OCI-LY7 (cell line): Measurements from ENCODE around the gene ENTR1. TPM values are rescaled to one million over a fixed set of nuclear protein-coding genes. Genes with fewer than 3 reads are reported as not detected.
A peak's percentile ranks its signal among the peaks of the same experiment; 100 is the strongest.

Experiments used
- BruUV-seq: library from RNA; stranded (reverse); fragments of 400-500 nt; replicated peaks from 2 replicates; lab custom pipeline; 2021; lab: Mats Ljungman, UMichigan
- CTCF ChIA-PET: fragments of 300-600 bp; sonication (Branson Sonifier 250); formaldehyde crosslinking; loops from one replicate; lab custom pipeline; 2022; ENCODE audit warnings: antibody characterized with exemption; ENCODE audit not compliant: unreplicated experiment; lab: Charles Lee
- POLR2A ChIA-PET: fragments of 300-600 bp; sonication (Branson Sonifier 250); formaldehyde crosslinking; loops from one replicate; lab custom pipeline; 2022; ENCODE audit warnings: antibody characterized with exemption; lab: Charles Lee
- DNase-seq: peaks from one replicate; pipeline ENCODE4 v3.0.0-alpha.2; 2015; ENCODE audit warnings: low spot score
- H2AFZ ChIP-seq: fragments of 200-600 bp; sonication (generic), shearing (Covaris generic); 2 replicates; pipeline ENCODE4 v1.6.1; 2014; ENCODE audit warnings: mild to moderate bottlenecking, antibody characterized with exemption, low read length, moderate library complexity
- H3K27ac ChIP-seq: fragments of 200-600 bp; sonication (generic); 2 replicates; pipeline ENCODE4 v1.5.1; 2014; ENCODE audit warnings: mixed run types, low read depth, mild to moderate bottlenecking, moderate library complexity, low read length, inconsistent platforms; ENCODE audit not compliant: poor library complexity, severe bottlenecking
- H3K36me3 ChIP-seq: fragments of 200-600 bp; sonication (generic); 2 replicates; pipeline ENCODE4 v1.6.1; 2014; ENCODE audit warnings: mild to moderate bottlenecking, antibody characterized with exemption, low read length, moderate library complexity, mixed read lengths; ENCODE audit not compliant: insufficient read depth
- H3K4me1 ChIP-seq: fragments of 200-600 bp; sonication (generic); 2 replicates; pipeline ENCODE4 v1.5.1; 2014; ENCODE audit warnings: mild to moderate bottlenecking, low read length; ENCODE audit not compliant: insufficient read depth, poor library complexity, severe bottlenecking
- H3K4me2 ChIP-seq: fragments of 200-600 bp; sonication (generic); 2 replicates; pipeline ENCODE4 v1.6.1; 2014; ENCODE audit warnings: mild to moderate bottlenecking, low read length
- H3K4me3 ChIP-seq: fragments of 200-600 bp; sonication (generic); 2 replicates; pipeline ENCODE4 v1.5.1; 2014; ENCODE audit warnings: mild to moderate bottlenecking, low read depth, low read length; ENCODE audit not compliant: poor library complexity, severe bottlenecking
- H3K79me2 ChIP-seq: fragments of 200-600 bp; sonication (generic); 2 replicates; pipeline ENCODE4 v1.6.1; 2016; ENCODE audit warnings: low read depth, mild to moderate bottlenecking, low read length, moderate library complexity, mixed read lengths; ENCODE audit not compliant: insufficient read depth
- H3K9me2 ChIP-seq: fragments of 200-600 bp; sonication (generic); 2 replicates; pipeline ENCODE4 v1.6.1; 2016; ENCODE audit warnings: mild to moderate bottlenecking, low read length, mixed read lengths; ENCODE audit not compliant: insufficient read depth
- H3K9me3 ChIP-seq: fragments of 200-600 bp; sonication (generic); 2 replicates; pipeline ENCODE4 v1.6.1; 2014; ENCODE audit warnings: mild to moderate bottlenecking, mixed run types, low read length, mixed read lengths
- H4K20me1 ChIP-seq: fragments of 200-600 bp; sonication (generic); 2 replicates; pipeline ENCODE4 v1.6.1; 2014; ENCODE audit warnings: mild to moderate bottlenecking, antibody characterized with exemption, low read length, moderate library complexity, mixed read lengths; ENCODE audit not compliant: insufficient read depth
- EZH2phosphoT487 ChIP-seq: fragments of 200-600 bp; sonication (generic); IDR thresholded peaks from 2 replicates; pipeline ENCODE4 v1.6.1; 2018; ENCODE audit warnings: low read depth, borderline replicate concordance, mild to moderate bottlenecking, mixed run types, antibody characterized with exemption, low read length, moderate library complexity, mixed read lengths
- intact Hi-C: fragments of 100-400 bp; cut with micrococcal nuclease; formaldehyde crosslinking; loops from one replicate; pipeline ENCODE4 v1.10.0; 2022; ENCODE audit not compliant: unreplicated experiment
- total RNA-seq, 2 experiments: library from RNA; depleted of rRNA in 1 of 2; stranded (reverse); fragments of >200 nt in 1 of 2; shearing (Covaris generic) in 1 of 2; gene quantifications; 2 replicates each; pipeline ENCODE4 v1.2.3, GENCODE V29; 2014 to 2022
- TF ChIP-seq, protein P1 (sequence below): fragments of 200-600 bp; sonication (generic); conservative IDR thresholded peaks from 2 replicates; pipeline ENCODE4 v1.5.1; 2014; ENCODE audit warnings: mild to moderate bottlenecking, antibody characterized with exemption, low read length, moderate library complexity, mixed read lengths

Gene ENTR1
- total RNA-seq, 2 experiments from 2014 or later = 103 to 109 TPM

DNA sequence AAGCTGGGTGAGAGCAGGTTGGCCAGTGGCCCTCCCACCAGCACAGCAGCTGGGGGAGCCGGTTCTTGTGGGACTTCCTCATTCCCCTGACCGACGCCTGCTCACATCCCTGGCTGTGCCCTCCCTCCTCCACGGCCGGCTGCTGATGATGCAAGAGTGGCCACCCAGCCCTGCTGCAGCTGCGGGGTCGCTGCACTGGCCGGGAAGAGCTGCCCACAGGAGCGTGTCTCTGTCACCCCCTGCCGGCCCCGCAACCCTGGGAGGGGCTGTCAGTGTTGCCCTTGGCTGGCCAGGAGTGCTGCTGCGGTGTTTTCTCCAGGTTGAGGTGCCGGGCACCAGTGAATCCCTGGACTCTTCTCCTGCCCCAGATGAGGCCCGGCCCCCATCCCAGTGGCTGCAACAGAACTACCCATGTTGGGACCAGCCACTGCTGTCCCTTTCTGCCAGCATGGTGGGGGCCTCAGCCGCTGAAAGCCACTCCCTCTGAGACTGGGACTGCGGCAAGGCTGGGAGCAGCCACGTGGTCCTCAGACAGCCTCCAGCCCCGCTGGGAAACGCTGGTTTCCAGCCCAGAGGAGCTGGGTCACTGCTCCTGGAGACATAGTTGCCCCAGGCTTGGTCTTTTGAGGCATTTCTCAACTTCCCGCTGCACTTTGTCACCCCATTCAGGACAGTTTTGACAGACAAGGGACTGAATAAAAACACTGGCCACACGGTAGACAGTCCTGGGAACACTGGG is 37.7 kb downstream of the ENTR1 start:
- Histone ChIP-seq H4K20me1 (no peaks in the 10 kb centered on the region; the same call in 1 of the 2 replicates), H3K9me3 (no peaks in the 10 kb centered on the region), H3K27ac (no peak overlapping the region), H3K4me1 (no peaks in the 10 kb centered on the region), H3K4me2 (no peak overlapping the region), H3K79me2 (no peaks in the 10 kb centered on the region), H3K36me3 (peaks cover 30% of the 10 kb centered on the region; the same call in 1 of the 2 replicates), H3K4me3 (no peak overlapping the region), H3K9me2 (no peaks in the 10 kb centered on the region), H2AFZ (no peak overlapping the region)
- TF ChIP-seq EZH2phosphoT487 = no peak
- TF ChIP-seq, protein P1, sequence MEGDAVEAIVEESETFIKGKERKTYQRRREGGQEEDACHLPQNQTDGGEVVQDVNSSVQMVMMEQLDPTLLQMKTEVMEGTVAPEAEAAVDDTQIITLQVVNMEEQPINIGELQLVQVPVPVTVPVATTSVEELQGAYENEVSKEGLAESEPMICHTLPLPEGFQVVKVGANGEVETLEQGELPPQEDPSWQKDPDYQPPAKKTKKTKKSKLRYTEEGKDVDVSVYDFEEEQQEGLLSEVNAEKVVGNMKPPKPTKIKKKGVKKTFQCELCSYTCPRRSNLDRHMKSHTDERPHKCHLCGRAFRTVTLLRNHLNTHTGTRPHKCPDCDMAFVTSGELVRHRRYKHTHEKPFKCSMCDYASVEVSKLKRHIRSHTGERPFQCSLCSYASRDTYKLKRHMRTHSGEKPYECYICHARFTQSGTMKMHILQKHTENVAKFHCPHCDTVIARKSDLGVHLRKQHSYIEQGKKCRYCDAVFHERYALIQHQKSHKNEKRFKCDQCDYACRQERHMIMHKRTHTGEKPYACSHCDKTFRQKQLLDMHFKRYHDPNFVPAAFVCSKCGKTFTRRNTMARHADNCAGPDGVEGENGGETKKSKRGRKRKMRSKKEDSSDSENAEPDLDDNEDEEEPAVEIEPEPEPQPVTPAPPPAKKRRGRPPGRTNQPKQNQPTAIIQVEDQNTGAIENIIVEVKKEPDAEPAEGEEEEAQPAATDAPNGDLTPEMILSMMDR = no peak
- no TSS peak for BruUV-seq
- CTCF ChIA-PET = no interaction called here
- POLR2A ChIA-PET = interaction anchor here (0.5 kb wide), 1 partner anchor 183 kb away, joined by 5 read pairs; no protein-coding TSS in a partner anchor
- intact Hi-C loops = no loop called here
- peak; percentile 19 for DNase-seq

DNA sequence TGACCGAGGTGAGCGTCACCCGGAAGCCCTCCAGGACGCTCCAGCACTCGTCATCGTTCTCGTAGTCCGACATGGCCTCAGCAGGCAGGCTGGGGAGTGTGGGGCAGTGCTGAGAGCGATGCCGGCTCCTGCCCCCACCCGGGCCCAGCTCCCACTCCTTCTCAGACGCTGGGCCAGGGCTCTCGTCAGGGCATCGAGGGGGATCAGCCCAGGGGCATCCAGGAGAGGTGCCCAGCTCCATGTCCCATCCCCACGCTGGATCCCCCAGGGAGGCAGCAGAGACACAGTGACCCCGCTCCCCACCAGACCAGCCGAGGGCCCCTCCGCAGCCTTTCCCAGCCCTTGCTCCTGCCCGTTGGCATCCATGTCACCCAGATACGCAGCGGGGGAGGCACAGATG is 38.4 kb downstream of the ENTR1 start:
- no peak for DNase-seq
- H3K27ac ChIP-seq = no peak overlapping the region
- H3K4me2 ChIP-seq = no peak overlapping the region
- no peaks in the 10 kb centered on the region for H3K9me3 ChIP-seq
- no peaks in the 10 kb centered on the region for H3K4me1 ChIP-seq
- H3K9me2 ChIP-seq = no peaks in the 10 kb centered on the region
- TF ChIP-seq, protein P1 = no peak
- no peak for TF ChIP-seq EZH2phosphoT487
- H4K20me1 ChIP-seq = no peaks in the 10 kb centered on the region; the same call in 1 of the 2 replicates
- H3K4me3 ChIP-seq = no peak overlapping the region
- H3K36me3 ChIP-seq = peaks cover 23% of the 10 kb centered on the region; the same call in 1 of the 2 replicates
- POLR2A ChIA-PET = interaction anchor here (0.5 kb wide), 1 partner anchor 184 kb away, joined by 5 read pairs; no protein-coding TSS in a partner anchor
- intact Hi-C loops = no loop called here
- no peaks in the 10 kb centered on the region for H3K79me2 ChIP-seq
- CTCF ChIA-PET = no interaction called here
- no peak overlapping the region for H2AFZ ChIP-seq
- no TSS peak for BruUV-seq

DNA sequence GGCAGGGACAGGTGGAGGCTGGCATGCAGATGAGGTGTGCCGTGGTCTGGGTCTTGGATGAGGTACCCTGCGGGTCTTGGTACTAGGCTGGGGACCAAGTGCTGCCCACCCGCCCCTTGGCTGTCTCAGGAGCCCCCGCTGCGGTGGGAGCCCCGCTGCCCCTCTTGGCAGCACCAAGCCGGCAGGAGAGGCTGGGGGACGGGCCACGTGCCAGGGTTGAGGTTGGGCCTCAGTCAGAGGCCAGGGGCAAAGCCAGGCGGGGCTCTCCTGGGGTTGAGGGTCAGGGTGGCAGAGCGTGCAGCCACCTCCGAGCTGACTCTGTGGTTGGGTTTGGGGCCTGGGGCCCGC is 38.9 kb downstream of the ENTR1 start:
- Histone ChIP-seq H3K4me1 (no peaks in the 10 kb centered on the region), H3K27ac (no peak overlapping the region), H3K9me3 (no peaks in the 10 kb centered on the region), H4K20me1 (no peaks in the 10 kb centered on the region), H3K79me2 (no peaks in the 10 kb centered on the region), H3K9me2 (no peaks in the 10 kb centered on the region), H3K4me2 (no peak overlapping the region), H3K36me3 (peaks cover 18% of the 10 kb centered on the region; the same call in 1 of the 2 replicates), H3K4me3 (no peak overlapping the region), H2AFZ (no peak overlapping the region)
- CTCF ChIA-PET = no interaction called here
- no TSS peak for BruUV-seq
- no peak for TF ChIP-seq EZH2phosphoT487
- TF ChIP-seq, protein P1 = no peak
- no peak for DNase-seq
- intact Hi-C loops = no loop called here
- POLR2A ChIA-PET = no interaction called here
